Measurements from ENCODE around the gene LEAP2. TPM values are rescaled to one million over a fixed set of nuclear protein-coding genes. Genes with fewer than 3 reads are reported as not detected.

LEAP2 gene
- total RNA-seq, 2 donors from 2014 or later: 1.5 to 3.8 TPM

- Mint-ChIP-seq H3K27ac (peak within 1 kb of the TSS; percentile 97 to 99), H3K9me3 (no peaks in the 10 kb centered on the region), H3K36me3 (peaks cover 21 to 23% of the 10 kb centered on the region in 2 donors)
- DNase-seq (ENCODE audit: low spot score in 2 of 2) (peak; percentile 90 to 95), ATAC-seq (peak; percentile 99)
These were observed 7.0 kb upstream of the LEAP2 start, which contains the start of the genes GDF9 and UQCRQ for GRCh38 chr5:132866342-132867045. GDF9 (minus strand) TSS chr5:132866469; CDS start chr5:132864533, 1,936 bp downstream. UQCRQ (plus strand) TSS chr5:132866642; CDS start chr5:132866882, 240 bp downstream.

- no peak for DNase-seq (ENCODE audit: low spot score in 2 of 2)
- no peak for ATAC-seq
- peak overlapping the region; percentile 97 to 99 for H3K27ac Mint-ChIP-seq
- no peaks in the 10 kb centered on the region for H3K9me3 Mint-ChIP-seq
- peaks cover 21 to 23% of the 10 kb centered on the region in 2 donors for H3K36me3 Mint-ChIP-seq
These were observed 6.4 kb upstream of the LEAP2 start for GRCh38 chr5:132867046-132867451.

- peak overlapping the region; percentile 82 to 97 for H3K27ac Mint-ChIP-seq
- peaks cover 21 to 23% of the 10 kb centered on the region in 2 donors for H3K36me3 Mint-ChIP-seq
- DNase-seq (ENCODE audit: low spot score in 2 of 2) (no peak), ATAC-seq (no peak)
- no peaks in the 10 kb centered on the region for H3K9me3 Mint-ChIP-seq
These were observed 4.7 kb upstream of the LEAP2 start for GRCh38 chr5:132868754-132869153.

DNA sequence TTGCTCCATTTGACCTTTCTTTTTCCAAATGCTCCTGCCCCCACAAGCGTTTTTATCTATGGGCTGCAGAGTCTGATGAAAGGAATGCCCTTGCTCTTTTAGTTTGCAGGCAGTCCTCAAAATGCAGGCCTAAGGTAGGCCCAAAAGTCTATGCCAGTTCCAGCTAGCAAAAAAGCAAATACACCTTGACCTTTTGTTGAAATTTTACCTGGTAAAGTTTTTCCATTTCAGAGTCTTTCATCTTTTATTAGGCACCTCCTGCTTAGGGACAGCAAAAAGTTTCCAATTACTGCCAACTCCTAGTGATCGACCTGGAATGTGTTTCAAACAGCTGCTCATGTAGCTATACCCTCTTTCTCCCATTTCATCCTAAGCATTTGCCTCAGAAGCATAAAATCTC lies 2.7 kb upstream of the LEAP2 start:
- H3K36me3 Mint-ChIP-seq: peaks cover 21 to 23% of the 10 kb centered on the region in 2 donors
- no peaks in the 10 kb centered on the region for H3K9me3 Mint-ChIP-seq
- no peak for ATAC-seq
- H3K27ac Mint-ChIP-seq: no peak overlapping the region
- DNase-seq (ENCODE audit: low spot score in 2 of 2): no peak

DNA sequence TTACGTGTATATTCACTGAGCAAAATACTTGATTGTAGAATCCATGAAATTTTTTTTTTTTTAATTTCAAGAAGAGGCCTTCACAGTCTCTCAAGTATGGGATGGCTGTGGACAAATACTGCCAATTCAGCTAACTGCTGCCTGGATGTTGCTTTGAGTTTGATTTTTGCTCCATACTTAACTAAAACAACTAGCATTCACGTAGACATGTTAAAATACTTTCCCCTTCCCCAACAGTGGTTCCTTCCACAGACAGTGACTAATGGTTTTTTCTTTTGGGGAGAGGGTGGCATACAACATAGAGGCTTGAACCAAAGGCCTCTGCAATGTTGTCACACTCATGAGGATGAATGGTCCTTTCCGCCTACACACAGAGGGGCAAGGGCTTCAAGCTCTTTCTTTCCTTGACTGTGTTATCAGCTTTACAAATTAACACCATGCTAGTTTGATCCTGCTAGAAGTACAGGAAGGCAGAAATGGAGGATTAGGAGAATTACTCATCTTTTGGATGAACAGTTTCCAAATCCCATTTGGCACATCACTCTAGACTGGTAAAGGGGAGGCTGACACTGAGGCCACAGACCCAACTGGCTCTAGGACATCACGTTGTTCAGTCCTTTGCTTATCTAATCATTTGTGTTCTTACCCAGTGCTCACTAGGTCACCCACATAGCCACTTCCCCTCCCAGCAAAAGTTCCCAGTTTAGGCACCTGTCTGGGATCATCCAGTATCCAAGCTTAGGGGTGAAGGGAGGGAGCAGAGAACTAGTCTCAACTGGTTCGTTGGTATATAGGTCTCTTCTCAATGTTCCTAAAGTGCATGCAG lies 1.8 kb upstream of the LEAP2 start:
- ATAC-seq: no peak
- H3K9me3 Mint-ChIP-seq: no peaks in the 10 kb centered on the region
- DNase-seq (ENCODE audit: low spot score in 2 of 2): no peak
- peak overlapping the region in 1 of 2 donors; percentile 39 for H3K27ac Mint-ChIP-seq
- peaks cover 16 to 18% of the 10 kb centered on the region in 2 donors for H3K36me3 Mint-ChIP-seq

GRCh38 chr5:132872788-132873118 lies 715 bp upstream of the LEAP2 start:
- ATAC-seq (no peak), DNase-seq (ENCODE audit: low spot score in 2 of 2) (no peak)
- Mint-ChIP-seq H3K27ac (peak overlapping the region; percentile 39 to 50), H3K36me3 (peaks cover 5 to 7% of the 10 kb centered on the region in 2 donors), H3K9me3 (no peaks in the 10 kb centered on the region)

DNA sequence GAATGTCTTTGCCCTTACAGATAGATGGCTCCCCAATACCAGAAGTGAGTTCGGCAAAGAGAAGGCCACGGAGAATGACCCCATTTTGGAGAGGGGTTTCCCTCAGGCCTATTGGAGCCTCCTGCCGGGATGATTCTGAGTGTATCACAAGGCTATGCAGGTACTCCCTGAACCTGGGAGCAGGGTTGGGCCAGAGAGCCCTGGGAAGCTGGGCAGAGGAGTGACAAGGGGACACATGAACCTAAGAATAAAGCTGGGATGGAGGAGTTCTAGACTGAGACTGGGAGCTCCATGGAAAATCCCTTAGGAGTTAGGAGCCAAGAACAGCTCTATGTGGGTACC lies 433 bp downstream of the LEAP2 start:
- H3K9me3 Mint-ChIP-seq: no peaks in the 10 kb centered on the region
- peak overlapping the region in 1 of 2 donors; percentile 50 for H3K27ac Mint-ChIP-seq
- ATAC-seq (no peak), DNase-seq (ENCODE audit: low spot score in 2 of 2) (no peak)
- H3K36me3 Mint-ChIP-seq: peaks cover 0 to 2% of the 10 kb centered on the region in 2 donors

- DNase-seq (ENCODE audit: low spot score in 2 of 2) (no peak), ATAC-seq (no peak)
- no peak overlapping the region for H3K27ac Mint-ChIP-seq
- no peaks in the 10 kb centered on the region for H3K9me3 Mint-ChIP-seq
- H3K36me3 Mint-ChIP-seq: no peaks in the 10 kb centered on the region
These were observed 2.7 kb downstream of the LEAP2 start for GRCh38 chr5:132876020-132876759.

GRCh38 chr5:132877466-132877865 lies 4.0 kb downstream of the LEAP2 start:
- no peak for DNase-seq (ENCODE audit: low spot score in 2 of 2)
- no peak for ATAC-seq

DNA sequence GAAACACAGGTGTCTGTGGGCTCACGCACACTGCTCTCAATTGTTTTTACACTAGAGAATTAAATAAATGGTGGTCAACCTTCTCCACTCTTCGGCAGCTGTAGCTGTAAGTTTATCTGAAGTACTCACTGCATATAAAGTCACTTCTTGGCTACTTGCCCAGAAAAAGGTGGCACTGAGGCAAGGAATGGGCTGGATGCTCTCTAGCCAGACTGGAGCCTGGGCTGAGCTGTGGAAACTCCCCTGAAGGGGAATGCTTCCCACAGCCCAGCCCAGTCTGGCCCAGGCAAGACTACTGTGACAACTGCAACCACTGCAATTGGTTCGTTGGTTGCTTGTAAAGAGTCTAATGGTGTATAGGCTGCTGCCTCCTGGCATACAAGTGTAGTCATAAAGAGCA lies 4.5 kb downstream of the LEAP2 start:
- DNase-seq (ENCODE audit: low spot score in 2 of 2) (no peak), ATAC-seq (no peak)
- Mint-ChIP-seq H3K27ac (peak overlapping the region in 1 of 2 donors; percentile 61), H3K9me3 (no peaks in the 10 kb centered on the region), H3K36me3 (no peaks in the 10 kb centered on the region)

More at GRCh38 chr5:132877466-132877865, 4.0 kb downstream of the LEAP2 start:
- Mint-ChIP-seq H3K9me3 (no peaks in the 10 kb centered on the region), H3K36me3 (no peaks in the 10 kb centered on the region), H3K27ac (peak overlapping the region in 1 of 2 donors; percentile 61)

- DNase-seq (ENCODE audit: low spot score in 2 of 2) (no peak), ATAC-seq (peak in 1 of 2 donors; percentile 49)
- Mint-ChIP-seq H3K9me3 (no peaks in the 10 kb centered on the region), H3K27ac (peak overlapping the region in 1 of 2 donors; percentile 68), H3K36me3 (peaks cover 0 to 7% of the 10 kb centered on the region in 2 donors)
These were observed 9.9 kb downstream of the LEAP2 start for GRCh38 chr5:132883261-132883834.

DNA sequence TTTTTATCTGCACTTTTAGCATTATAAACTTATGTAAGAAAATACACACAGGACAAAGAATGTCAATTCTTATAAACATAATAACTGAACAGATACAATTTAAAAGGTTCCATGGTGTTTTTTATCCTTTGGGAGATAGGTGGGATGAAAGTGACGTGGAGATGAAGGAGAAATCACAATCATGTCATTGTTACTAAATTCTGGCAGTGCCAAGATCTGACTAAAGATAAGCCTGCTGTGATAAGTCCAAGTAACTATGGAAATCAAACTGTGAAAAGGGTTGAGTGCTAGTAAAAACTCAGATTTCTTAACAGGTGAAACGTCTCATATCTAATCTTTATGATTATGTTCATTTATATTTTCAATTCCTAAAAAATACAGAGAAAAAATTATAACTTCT lies 11.1 kb downstream of the LEAP2 start:
- no peak for DNase-seq (ENCODE audit: low spot score in 2 of 2)
- Mint-ChIP-seq H3K27ac (no peak overlapping the region), H3K36me3 (peaks cover 0 to 7% of the 10 kb centered on the region in 2 donors), H3K9me3 (no peaks in the 10 kb centered on the region)
- ATAC-seq: no peak

GRCh38 chr5:132886064-132886823 lies 12.8 kb downstream of the LEAP2 start:
- no peak for DNase-seq (ENCODE audit: low spot score in 2 of 2)
- H3K27ac Mint-ChIP-seq: peak overlapping the region; percentile 13 to 30
- no peaks in the 10 kb centered on the region for H3K9me3 Mint-ChIP-seq
- peaks cover 0 to 7% of the 10 kb centered on the region in 2 donors for H3K36me3 Mint-ChIP-seq
- no peak for ATAC-seq

- peaks cover 0 to 7% of the 10 kb centered on the region in 2 donors for H3K36me3 Mint-ChIP-seq
- H3K27ac Mint-ChIP-seq: no peak overlapping the region
- ATAC-seq: no peak
These were observed 13.8 kb downstream of the LEAP2 start for GRCh38 chr5:132887283-132887682.

GRCh38 chr5:132889501-132889900 lies 16.0 kb downstream of the LEAP2 start:
- Mint-ChIP-seq H3K36me3 (peaks cover 0 to 7% of the 10 kb centered on the region in 2 donors), H3K27ac (no peak overlapping the region), H3K9me3 (no peaks in the 10 kb centered on the region)
- no peak for DNase-seq (ENCODE audit: low spot score in 2 of 2)
- ATAC-seq: no peak

More at GRCh38 chr5:132887283-132887682, 13.8 kb downstream of the LEAP2 start:
- no peak for DNase-seq (ENCODE audit: low spot score in 2 of 2)
- H3K9me3 Mint-ChIP-seq: no peaks in the 10 kb centered on the region

GRCh38 chr5:132890817-132891216 lies 17.3 kb downstream of the LEAP2 start:
- no peaks in the 10 kb centered on the region for H3K9me3 Mint-ChIP-seq
- no peak for ATAC-seq
- no peak for DNase-seq (ENCODE audit: low spot score in 2 of 2)
- H3K27ac Mint-ChIP-seq: no peak overlapping the region
- H3K36me3 Mint-ChIP-seq: peaks cover 1 to 6% of the 10 kb centered on the region in 2 donors
